ENCODE results near the gene MYO5A. TPM values are rescaled to one million over a fixed set of nuclear protein-coding genes. Genes with fewer than 3 reads are reported as not detected.
"Not testable (repeated sequence)": the region's sequence is repeated elsewhere in the genome, so short reads cannot be mapped to it uniquely, and the experiment has no call there.

MYO5A gene
- total and polyA plus RNA-seq, 9 of the 15 experiments (the other 6 are each of a cell fraction or from before 2014, with no cell fraction given): 0.03 to 0.82 (median 0.40) TPM

- H2AFZ ChIP-seq (ENCODE audit: low read depth, low read length); BruUV-seq (replicated peaks); FAIRE-seq; CTCF ChIA-PET (ENCODE audit: low intra/inter-chr PET ratio); H3K27me3 ChIP-seq (ENCODE audit: control insufficient read depth in 2 of 2, insufficient read depth in 2 of 2, low read length in 2 of 2); DNase-seq (ENCODE audit: extremely low read depth in 1 of 4, low spot score in 3 of 4); H3K4me1 ChIP-seq (replicated peaks in 1 of 2; ENCODE audit: control insufficient read depth in 2 of 2, insufficient read depth in 2 of 2, low read length in 2 of 2); POLR2A ChIA-PET; H3K9me1 ChIP-seq (ENCODE audit: control insufficient read depth, insufficient read depth, low read length); ATAC-seq; H3K4me2 ChIP-seq (ENCODE audit: insufficient read depth, low read length); H3K9ac ChIP-seq (ENCODE audit: insufficient read depth in 1 of 2, low read depth in 2 of 2, low read length in 2 of 2); H3K27ac ChIP-seq (ENCODE audit: extremely low read depth, low read depth, low read length); intact Hi-C loops (cut with micrococcal nuclease); H3K36me3 ChIP-seq (ENCODE audit: control insufficient read depth, insufficient read depth, low read length); H3K79me2 ChIP-seq (ENCODE audit: control insufficient read depth, insufficient read depth, low read length); in situ Hi-C loops (cut with MboI); H3K9me3 ChIP-seq (replicated peaks; ENCODE audit: control insufficient read depth, insufficient read depth, low read depth, low read length); H4K20me1 ChIP-seq (replicated peaks; ENCODE audit: control insufficient read depth, insufficient read depth, low read length); H3K4me3 ChIP-seq: not testable (repeated sequence)
- WGBS (ENCODE audit: insufficient coverage, low coverage, missing lambda C conversion rate): 0% methylated on average over 5 of the region's 9 CpGs
- TF ChIP-seq CBFA2T3 (IDR thresholded peaks at IDR 0.05): peak; percentile 32; the same call in 1 of the 2 replicates
These were observed 69.4 kb downstream of the MYO5A start for GRCh38 chr15:52459265-52459664.

GRCh38 chr15:52448011-52448890 lies 80.4 kb downstream of the MYO5A start:
- H3K4me3 ChIP-seq: no peak overlapping the region
- no peak overlapping the region for H2AFZ ChIP-seq (ENCODE audit: low read depth, low read length)
- CTCF ChIA-PET (ENCODE audit: low intra/inter-chr PET ratio): no interaction called here
- no peak for FAIRE-seq
- H3K9ac ChIP-seq (ENCODE audit: insufficient read depth in 1 of 2, low read depth in 2 of 2, low read length in 2 of 2): no peak overlapping the region
- in situ Hi-C loops (cut with MboI) (no loop called here), intact Hi-C loops (cut with micrococcal nuclease) (no loop called here)
- no peak overlapping the region for H3K27ac ChIP-seq (ENCODE audit: extremely low read depth, low read depth, low read length)
- DNase-seq (ENCODE audit: extremely low read depth in 1 of 4, low spot score in 3 of 4): no peak
- no peaks in the 10 kb centered on the region for H3K79me2 ChIP-seq (ENCODE audit: control insufficient read depth, insufficient read depth, low read length)
- no peak overlapping the region for H3K4me2 ChIP-seq (ENCODE audit: insufficient read depth, low read length)
- H4K20me1 ChIP-seq (replicated peaks; ENCODE audit: control insufficient read depth, insufficient read depth, low read length): no peaks in the 10 kb centered on the region
- POLR2A ChIA-PET: no interaction called here
- no peaks in the 10 kb centered on the region for H3K27me3 ChIP-seq (ENCODE audit: control insufficient read depth in 2 of 2, insufficient read depth in 2 of 2, low read length in 2 of 2)
- TF ChIP-seq NBN (IDR thresholded peaks at IDR 0.05; ENCODE audit: low read depth) (no peak), ATF3 (IDR thresholded peaks at IDR 0.05) (no peak), ATF3 (CRISPR knock-in tag; conservative IDR thresholded peaks at IDR 0.05) (no peak), ZNF764 (CRISPR knock-in tag; IDR thresholded peaks at IDR 0.05; ENCODE audit: low read depth) (no peak), ZNF3 (CRISPR knock-in tag; IDR thresholded peaks at IDR 0.05) (no peak), ZNF780A (CRISPR knock-in tag; IDR thresholded peaks at IDR 0.05) (no peak), BCL6 (CRISPR knock-in tag; IDR thresholded peaks at IDR 0.05) (no peak)
- no peak for ATAC-seq
- H3K4me1 ChIP-seq (replicated peaks in 1 of 2; ENCODE audit: control insufficient read depth in 2 of 2, insufficient read depth in 2 of 2, low read length in 2 of 2): no peaks in the 10 kb centered on the region
- no peaks in the 10 kb centered on the region for H3K9me1 ChIP-seq (ENCODE audit: control insufficient read depth, insufficient read depth, low read length)
- 0% methylated on average over 6 of the region's 6 CpGs for WGBS (ENCODE audit: insufficient coverage, low coverage, missing lambda C conversion rate)
- no peaks in the 10 kb centered on the region for H3K36me3 ChIP-seq (ENCODE audit: control insufficient read depth, insufficient read depth, low read length)
- no TSS peak for BruUV-seq (replicated peaks)
- H3K9me3 ChIP-seq (replicated peaks; ENCODE audit: control insufficient read depth, insufficient read depth, low read depth, low read length): no peaks in the 10 kb centered on the region

Data from K562 (cell line).